HG03460 (cell line): ENCODE measurements around the gene ISM1.

ENCODE experiments used
- ATAC-seq: cut with Tn5 transposase; IDR thresholded peaks from one replicate; pipeline ENCODE4 v1.9.1; 2021; ENCODE audit not compliant: unreplicated experiment

The ISM1 gene

DNA sequence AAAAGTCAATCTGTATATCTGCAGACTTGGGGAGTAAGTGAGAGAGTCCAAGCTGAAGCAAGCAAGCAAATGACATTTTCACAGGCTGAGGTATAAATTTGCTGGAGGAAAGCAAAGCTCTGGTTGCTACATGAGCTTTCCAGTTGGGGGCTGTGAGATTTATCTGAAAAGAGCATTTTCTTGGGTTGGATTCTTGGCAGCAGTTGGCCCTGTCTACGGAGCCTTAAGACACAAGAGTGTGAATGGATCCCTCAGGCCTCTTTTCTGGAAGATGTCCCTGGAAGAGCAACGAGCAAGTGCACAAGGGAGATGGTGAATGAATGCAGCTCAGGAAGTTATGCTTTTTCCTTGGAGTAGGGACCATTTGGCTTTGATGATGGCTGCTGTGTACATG is 30.8 kb downstream of the ISM1 start:
- no peak for ATAC-seq

DNA sequence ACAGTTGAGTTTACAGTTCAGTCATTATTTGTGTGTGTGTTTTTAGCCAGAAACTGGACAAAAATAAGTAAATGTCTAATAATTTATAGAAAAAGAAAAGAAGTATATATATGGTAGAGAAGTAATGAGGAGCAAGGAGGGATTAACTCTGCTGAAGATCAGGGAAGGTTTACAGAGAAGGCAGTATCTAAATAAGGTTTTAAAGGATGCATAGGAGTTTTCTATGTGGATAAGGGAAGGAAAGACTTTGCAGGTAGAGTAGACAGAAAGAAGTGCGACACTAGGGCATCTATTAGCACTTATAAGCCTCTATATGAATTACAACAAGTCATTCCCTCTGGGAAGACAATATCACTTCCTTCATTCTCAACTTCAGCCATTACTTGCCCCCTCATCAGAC is 34.3 kb downstream of the ISM1 start:
- no peak for ATAC-seq

DNA sequence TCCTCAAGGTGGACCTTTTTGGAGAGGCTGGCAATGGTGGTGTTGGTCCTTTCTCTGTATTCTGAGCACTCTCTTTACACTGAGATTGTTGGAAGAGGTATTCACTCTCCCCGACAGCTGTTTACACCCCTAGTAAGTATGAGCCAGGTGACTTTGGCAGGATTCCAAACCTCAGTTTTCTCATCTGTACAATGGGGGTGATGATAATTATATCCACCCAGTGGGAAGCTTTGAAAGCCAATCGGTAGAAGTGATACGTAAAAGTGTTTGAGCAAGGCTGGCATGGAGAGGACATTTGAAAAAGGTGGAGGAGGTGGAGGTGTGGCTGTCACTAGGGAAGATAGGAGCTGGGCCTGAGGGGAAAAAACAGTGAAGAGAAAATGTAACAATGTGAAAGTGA is 35.5 kb downstream of the ISM1 start:
- ATAC-seq = no peak

DNA sequence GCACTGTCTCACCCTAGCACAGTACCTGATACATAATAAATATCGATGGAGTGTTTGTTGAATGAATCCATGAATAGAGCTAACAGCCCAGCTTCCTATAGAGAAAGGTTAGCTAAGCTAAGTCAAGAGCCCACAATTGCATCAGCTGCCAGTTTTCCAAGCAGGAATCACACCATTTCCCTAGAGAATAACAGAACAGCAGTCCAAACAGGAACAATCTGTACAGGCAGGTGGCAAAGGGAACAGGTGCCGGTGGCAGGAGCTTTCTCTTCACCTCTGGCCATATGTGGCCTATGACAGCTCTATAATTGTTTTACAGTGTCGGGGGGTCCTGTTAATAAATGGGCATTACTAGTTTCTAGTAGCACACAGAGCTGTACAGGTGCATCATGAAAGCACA is 38.8 kb downstream of the ISM1 start:
- ATAC-seq = no peak

DNA sequence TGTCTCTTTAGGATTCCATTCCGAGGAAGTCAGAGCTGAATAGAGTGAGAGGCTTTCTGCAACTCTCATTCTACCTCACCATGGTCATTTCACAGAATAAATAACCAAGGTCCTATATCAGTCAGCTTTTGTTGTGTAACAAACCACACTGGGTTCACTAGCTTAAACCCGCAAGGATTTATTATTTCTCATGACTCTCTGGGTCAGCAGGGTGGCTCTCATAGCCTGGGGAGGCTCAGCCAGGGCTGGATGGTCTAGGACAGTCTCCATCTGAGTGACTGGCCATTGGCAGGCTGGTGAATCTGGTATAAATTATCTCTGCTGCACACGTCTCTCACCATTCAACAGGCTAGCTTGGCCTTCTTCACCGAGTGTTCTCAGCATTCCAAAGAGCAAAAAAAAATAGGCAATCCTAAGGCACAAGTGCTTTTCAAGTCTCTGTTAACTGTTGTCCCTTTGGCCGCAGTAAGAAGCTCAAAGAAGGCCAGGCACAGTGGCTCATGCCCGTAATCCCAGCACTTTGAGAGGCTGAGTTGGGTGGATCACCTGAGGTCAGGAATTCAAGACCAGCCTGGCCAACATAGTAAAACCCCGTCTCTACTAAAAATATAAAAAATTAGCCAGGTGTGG is 39.7 kb downstream of the ISM1 start:
- ATAC-seq = no peak

DNA sequence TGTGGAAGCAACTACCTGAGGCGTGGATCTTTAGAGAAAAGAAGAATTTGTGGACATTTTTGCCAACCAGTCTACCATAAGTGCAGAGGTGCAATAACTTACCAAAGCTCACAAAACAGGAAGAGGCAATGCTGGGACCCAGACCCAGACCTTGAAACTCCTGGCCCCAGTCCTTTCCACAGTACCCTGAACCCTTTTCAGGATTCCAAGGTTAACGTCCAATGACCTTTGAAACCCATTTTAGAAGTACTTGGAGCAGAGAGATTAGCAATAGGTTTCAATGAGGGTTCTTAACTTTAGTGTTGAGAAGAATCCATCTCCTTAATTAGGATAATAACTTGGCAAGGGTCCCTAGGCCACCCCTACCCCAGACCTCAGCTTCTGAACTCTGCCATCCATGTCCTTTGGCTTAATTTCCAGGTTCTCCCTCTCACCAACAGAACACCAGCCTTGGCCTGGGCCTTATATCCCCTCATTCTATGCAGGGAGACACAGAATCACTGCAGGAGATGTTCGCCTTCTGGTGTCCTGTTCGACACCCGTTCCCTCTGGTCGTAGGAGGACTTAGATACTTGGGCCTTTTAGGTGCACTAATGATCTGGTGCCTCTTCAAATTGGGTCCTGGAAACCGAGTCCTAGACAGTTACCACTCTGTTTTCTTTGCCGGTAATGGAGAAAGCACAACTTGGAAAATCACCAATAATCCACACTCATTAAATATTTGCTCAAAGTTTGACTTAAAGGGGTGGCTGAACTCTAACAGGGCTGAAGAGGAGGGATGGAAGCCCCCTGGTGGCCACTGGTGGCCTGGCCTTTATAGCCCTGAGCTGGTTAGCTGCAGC is 40.6 kb downstream of the ISM1 start:
- ATAC-seq = peak; percentile 68

DNA sequence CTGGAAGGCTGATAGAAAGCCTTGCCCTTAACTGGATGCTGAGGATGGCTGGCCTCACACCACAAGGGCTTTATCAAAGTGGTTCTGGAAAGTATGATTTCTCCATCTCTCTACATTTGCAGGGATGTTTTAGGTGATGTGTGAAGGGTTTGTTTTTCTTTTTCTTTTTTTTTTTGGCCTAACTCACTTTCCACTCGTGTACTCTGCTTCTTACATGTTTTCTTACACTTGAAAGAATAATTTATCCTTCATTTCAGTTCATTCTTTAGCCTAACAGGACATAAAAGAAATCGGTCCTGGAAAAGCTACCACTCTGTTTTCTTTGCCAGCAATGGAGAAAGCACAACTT is 41.2 kb downstream of the ISM1 start:
- no peak for ATAC-seq

DNA sequence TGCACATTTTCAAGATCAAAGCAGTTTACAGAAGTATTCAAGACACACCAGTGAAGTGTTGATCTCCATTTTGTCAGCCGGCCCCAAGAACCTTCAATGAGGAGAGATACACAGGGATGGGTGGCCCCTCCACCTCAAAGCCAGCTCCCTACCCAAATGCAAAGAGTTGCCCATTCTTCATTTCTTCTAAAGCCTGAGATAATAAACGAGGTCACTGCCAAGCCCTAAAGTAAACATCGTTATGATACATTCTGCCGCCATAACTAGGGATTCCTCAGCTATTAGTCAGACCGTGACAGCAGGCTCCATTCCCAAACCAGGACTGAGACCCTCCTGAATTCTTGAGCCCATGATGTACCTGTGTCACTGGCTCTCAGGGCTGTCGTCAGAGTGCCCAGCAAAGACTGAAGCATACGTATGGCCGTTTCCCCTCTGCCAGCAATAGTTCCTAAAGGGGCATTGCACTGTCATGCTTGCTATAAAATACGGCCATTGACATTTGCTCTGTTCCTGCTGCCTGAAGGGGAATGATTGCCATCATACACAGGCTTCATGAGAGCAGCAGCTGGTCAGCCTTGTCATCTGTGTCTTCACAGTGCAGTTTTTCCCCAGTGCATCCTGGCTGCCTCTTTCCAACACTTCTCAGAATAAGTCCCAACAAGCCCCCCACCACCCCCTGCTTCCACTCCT is 41.7 kb downstream of the ISM1 start:
- no peak for ATAC-seq

DNA sequence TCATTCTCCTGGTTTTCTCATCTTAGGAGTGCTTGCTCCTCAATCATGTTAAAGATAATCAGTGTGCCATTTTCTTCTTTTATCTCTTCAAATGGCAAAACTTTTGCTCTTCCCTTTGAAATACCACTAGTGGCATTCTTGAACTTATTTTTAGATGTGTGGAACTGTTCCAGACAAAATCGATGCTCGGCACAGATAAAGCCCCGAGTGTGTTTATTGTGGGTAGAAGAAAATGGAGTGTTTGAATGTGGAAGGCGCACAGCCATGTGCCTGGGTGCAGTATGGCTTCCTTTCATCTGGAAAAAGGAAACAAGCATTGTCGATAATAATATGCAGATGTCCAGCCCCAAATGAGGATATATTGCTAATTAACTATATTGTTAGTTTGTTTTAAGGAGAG is 42.4 kb downstream of the ISM1 start:
- no peak for ATAC-seq

DNA sequence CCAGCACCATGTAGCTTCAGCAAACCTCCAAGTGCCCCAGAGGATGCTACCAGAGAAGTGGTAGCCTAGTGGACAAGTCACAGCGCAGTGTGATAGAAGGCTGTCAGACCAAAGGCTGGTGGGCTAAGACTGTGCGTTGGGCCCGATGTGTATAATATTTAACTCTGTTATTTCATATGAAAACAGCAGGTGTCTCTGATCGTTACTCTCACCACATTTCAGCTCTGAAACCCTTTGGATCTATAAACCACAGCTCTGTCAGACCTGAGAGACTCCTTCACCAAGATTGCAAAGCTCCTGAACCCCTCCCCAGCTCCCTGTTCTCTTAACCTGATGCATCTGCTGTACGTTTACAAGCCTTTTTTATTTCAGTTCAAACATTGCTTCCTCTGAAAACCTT is 43.8 kb downstream of the ISM1 start:
- no peak for ATAC-seq

DNA sequence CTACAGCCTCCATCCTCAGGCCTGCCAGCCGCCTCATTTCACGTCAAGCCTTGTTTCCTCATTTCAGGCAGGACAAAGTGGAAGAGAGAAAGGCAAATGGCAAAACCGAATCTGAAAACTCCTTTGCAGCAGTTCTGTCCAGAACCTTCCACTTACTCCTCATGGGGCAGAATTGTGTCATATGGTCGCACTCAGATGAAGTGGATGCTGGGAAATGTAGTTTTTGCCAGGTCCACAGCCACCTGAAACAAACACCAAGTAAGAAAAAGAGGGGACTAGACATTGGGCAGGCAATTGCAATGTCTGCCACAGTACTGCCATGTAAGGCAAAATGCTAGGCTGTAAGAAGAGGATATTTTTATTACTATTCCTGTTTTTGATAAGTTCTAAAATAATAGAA is 44.9 kb downstream of the ISM1 start:
- ATAC-seq = no peak

DNA sequence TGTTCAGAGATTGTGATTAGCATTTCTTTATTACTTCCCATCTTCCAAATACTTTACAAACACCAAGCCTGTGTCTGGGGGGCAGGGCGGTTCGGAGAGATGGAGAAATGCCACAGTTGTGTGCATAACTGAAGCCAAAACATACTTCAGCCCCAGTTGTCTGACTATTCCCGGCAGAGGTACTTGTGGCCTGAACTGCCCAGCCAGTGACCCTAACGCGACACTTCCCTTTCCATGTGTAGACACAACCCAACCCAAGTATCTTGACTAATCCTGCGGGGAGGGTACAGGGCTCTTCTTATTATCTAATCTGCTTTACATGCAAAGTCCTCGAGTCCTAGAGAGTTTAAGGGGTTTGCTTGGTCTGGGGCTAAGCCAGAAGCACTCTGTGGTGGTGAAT is 46.2 kb downstream of the ISM1 start:
- ATAC-seq = no peak

DNA sequence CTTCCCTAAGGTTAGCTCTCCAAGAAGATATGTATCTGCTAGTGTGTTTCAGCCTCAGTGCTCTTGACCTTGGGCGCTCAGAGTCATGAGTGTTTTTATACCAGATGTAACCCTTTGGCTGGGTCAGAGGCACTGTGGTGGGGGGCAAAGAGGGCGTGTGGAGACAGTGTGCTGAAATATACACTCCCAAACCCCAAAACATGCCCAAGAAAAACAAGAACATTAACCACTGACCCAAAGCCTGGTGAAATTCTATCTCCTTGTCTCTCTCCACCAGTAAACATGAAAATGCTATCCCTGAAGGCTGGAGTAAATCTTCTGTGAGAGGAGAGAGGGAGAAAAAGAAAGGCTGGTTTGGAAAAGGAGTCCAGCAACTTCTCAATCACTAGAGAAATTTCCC is 47.9 kb downstream of the ISM1 start:
- ATAC-seq = no peak

DNA sequence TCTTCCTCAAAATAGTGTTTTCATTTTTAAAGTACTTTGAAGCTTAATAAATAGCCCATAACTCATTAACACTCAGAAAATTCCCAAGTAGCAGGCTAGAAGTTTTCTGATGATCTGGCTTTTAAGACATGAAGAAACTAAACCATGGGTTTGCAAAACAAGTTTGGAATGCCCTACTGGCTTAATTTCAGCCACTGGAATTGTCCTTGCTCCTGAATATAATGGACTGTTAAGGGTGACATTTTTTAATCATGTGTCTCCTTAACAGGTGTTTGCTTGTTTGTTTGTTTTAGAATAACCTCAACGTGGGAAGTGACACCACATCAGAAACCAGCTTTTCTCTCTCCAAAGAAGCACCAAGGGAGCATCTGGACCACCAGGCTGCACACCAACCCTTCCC is 49.1 kb downstream of the ISM1 start:
- no peak for ATAC-seq

DNA sequence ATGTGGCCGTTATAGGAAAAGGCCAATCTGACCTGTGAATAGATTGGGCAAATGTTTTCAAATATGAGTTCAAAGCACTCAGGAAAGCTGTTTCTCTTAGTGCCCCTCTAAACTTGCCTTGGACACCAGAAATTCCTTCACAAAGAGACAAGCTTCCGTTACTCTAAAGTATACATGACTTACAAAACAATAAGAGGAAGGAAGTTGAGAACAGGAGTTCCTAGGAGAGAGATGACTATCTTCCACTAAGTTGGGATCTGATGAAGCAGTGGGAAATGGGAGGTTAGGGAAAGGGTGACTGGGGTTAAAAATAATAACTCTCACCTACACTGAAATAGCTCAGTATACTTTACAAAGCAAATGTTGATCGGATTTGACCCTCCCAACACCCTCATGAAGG is 50.0 kb downstream of the ISM1 start:
- no peak for ATAC-seq

DNA sequence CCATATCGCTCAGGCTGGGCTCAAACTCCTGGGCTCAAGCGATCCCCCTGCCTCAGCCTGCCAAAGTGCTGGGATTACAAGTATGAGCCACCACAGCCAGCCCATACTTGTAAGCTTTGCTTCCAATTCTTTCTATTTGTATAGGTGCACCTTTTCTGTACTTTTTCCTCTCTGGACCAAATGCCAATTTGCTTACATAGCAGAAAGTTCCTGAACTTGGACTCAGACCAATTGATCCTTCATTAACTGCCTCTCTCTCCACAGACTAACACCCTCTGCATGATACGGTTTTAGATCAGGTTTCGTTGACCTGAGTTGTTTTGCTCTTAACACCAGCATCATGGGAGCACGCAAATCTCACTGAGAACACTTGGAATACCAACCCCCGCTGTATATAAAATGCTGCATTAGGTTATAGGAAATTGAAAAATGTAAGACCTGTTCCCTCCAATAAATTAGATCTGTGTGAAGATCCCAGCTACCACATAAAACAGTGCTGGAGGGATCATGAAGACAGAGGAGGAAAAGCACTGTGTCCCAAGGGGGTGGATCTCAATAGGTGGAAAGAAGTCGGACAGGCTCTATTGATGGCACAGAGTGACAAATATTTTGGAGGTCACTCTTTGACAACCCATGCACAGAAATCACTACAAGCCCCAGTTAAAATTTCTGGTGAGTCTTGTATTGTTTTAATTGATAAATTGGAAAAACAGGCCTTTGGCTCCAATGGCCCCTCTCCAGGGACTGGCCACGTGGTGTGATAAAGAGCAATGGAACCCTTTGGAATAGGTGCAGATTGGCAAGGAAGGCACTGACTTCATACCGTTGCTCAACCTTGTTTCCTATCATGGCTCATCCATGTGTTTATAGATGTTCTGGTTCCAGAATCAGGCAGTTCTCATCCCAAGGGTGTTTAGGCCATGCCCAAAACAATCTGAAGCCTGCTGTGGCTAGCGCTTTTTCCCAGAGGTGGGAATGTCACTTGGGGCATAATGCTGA is 51.2 kb downstream of the ISM1 start:
- ATAC-seq = no peak

DNA sequence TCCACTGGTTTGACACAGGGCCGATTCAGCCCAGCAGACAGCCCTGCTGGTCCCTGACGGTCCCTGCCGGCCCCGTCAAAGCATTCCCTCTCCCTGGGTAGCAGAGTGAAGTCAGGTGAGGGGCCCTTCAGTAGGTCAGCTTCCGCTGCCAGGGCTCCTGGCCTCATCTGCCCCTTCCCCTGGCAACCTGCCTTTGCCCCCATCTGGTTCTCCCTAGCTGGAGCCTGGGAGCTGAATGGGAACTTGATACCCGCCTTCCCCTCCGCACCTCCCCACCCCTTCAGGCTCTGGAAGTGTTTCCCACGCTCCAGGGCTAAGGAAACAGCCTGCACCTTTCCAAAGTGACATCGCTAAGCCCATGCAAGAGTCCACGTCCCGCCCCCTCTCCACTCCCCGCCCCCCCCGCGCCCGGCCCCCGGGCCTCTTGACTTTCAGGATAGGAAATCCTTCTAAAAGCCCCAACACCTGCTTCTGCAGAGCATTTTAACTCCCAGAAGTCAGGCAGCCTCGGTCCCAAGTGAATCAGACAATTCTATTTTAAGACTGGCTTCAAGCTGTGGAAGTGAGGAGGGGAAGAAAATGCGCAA is 53.3 kb downstream of the ISM1 start:
- ATAC-seq = no peak

DNA sequence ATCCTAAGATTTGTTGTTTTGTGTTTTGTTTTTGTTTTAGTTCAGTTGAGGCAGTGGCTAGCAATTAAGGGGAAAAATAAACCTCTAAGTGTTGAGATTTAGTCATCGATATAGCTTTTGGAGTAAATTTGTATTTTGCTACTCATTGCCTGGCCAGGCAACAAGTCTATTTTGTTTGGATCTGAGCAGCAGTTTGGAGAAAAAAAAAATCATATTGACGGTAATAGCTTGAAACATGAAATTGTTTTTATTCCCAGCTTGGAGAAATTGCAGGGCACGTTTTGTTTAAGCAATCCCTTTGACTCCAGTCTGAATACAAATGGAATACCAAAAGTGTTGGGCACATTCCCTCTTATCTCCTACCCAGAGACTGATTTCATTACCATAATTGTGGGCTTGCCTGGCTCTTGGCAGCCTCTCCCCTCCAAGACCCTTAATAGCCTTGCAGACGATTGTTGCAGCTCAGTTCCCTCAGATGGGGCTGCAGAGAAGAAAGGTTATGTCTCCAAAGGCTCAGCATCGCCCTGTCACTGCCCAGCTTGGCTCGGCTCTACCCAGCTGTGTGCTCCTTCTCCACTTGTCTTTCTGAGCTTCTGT is 56.0 kb downstream of the ISM1 start:
- no peak for ATAC-seq

DNA sequence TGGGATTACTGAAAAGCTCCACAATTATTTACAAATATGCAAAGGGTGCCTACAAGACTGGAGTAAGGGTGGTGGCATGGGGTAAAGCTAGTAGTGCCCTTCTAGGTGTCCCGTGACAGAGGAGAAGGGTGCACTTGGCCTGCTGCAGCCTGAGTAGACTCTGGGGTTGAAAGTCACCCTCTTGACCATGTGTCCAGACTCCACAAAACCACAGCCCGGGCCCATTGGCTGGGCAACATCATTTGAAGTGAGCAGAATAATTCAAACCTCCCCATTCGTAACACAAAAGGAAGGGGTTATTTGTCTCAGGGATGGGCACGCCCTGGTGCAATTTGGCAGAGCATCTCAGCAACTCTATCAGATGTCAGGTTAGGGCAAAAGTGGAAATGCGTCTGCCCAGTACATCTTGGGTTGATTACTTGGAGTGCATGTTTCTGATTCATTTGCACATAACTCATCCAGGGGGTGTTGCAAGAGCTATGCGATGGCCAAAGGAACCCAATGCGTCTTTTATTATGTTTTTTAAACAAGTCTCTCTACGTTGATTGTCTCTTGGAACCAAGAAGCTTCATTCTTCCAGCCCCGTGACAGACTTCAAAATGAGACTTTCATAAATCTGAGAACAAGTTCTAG is 56.7 kb downstream of the ISM1 start:
- ATAC-seq = no peak
